HCT116 (cell line): ENCODE results near the gene KIF5C. TPM values are rescaled to one million over a fixed set of nuclear protein-coding genes. Genes with fewer than 3 reads are reported as not detected.

Source experiments
- ATAC-seq: fragments of 200-7000 bp; cut with Tn5 transposase; 2 replicates; pipeline ENCODE4 v1.9.1; 2020; ENCODE audit warnings: mild to moderate bottlenecking, moderate library complexity
- BruUV-seq: library from RNA; stranded (reverse); fragments of 400-500 nt; replicated peaks from 2 replicates; lab custom pipeline; 2021; lab: Mats Ljungman, UMichigan
- CTCF ChIA-PET: fragments of 300-600 bp; sonication (Branson Sonifier 250); formaldehyde crosslinking; loops from one replicate; lab custom pipeline; 2021; ENCODE audit warnings: antibody characterized with exemption; lab: Charles Lee
- POLR2A ChIA-PET: fragments of 300-600, 350-600 bp; sonication (Branson Sonifier 250); formaldehyde crosslinking; loops from one replicate; lab custom pipeline; 2021; ENCODE audit warnings: antibody characterized with exemption; lab: Charles Lee
- RAD21 ChIA-PET, 2 experiments: fragments of 300-600 bp; sonication (Branson Sonifier 250); formaldehyde crosslinking; loops; one replicate each; lab custom pipeline; 2023; ENCODE audit warnings: low total read pairs in 2 of 2; ENCODE audit not compliant: uncharacterized antibody in 2 of 2, unreplicated experiment in 2 of 2, low non-redundant PET in 1 of 2; lab: Charles Lee
- DNase-seq: peaks from one replicate; pipeline ENCODE4 v3.0.0-alpha.2; 2010; ENCODE audit warnings: low read depth, low spot score
- H2AFZ ChIP-seq: fragments of 200-600 bp; shearing (Covaris generic), sonication (generic); 2 replicates; pipeline ENCODE4 v1.6.1; 2017; ENCODE audit warnings: low read depth, mixed run types, mixed read lengths, antibody characterized with exemption, low read length; ENCODE audit not compliant: poor library complexity, severe bottlenecking
- H3K27ac ChIP-seq: 2 replicates; pipeline ENCODE4 v1.5.1; 2012; ENCODE audit warnings: low read depth, low read length
- H3K27me3 ChIP-seq: fragments of 200-600 bp; sonication (generic); 2 replicates; pipeline ENCODE4 v1.6.1; 2016; ENCODE audit warnings: mixed run types, low read length, mixed read lengths; ENCODE audit not compliant: insufficient read depth
- H3K36me3 ChIP-seq, 2 experiments: fragments of 200-500 bp in 1 of 2; fragments of 200-600 bp in 1 of 2; sonication (Bioruptor generic) in 1 of 2; sonication (generic) in 1 of 2; 2 replicates each; pipeline versions ENCODE4 v1.5.1 to v1.6.1; 2014 to 2016; ENCODE audit warnings: low read length in 2 of 2, inconsistent platforms in 1 of 2, mixed read lengths in 1 of 2, mixed run types in 1 of 2; ENCODE audit not compliant: insufficient read depth in 2 of 2, control insufficient read depth in 1 of 2
- H3K4me1 ChIP-seq, 2 experiments: fragments of 200-600 bp in 1 of 2; sonication (generic) in 1 of 2; 2 replicates each; pipeline versions ENCODE4 v1.5.1 to v1.6.1; 2012 to 2017; ENCODE audit warnings: low read length in 2 of 2, inconsistent platforms in 1 of 2, mild to moderate bottlenecking in 1 of 2, mixed read lengths in 1 of 2, mixed run types in 1 of 2, moderate library complexity in 1 of 2; ENCODE audit not compliant: insufficient read depth in 2 of 2, control insufficient read depth in 1 of 2
- H3K4me2 ChIP-seq: fragments of 200-600 bp; sonication (generic); 2 replicates; pipeline ENCODE4 v1.6.1; 2017; ENCODE audit warnings: mixed run types, low read length, mixed read lengths
- H3K4me3 ChIP-seq, 2 experiments: fragments of 200-600 bp in 1 of 2; sonication (generic) in 1 of 2; replicated peaks in 1 of 2; 2 replicates each; pipeline ENCODE4 v1.5.1; 2011 to 2016; ENCODE audit warnings: low read length in 2 of 2, control low read depth in 1 of 2, low read depth in 1 of 2, mild to moderate bottlenecking in 1 of 2, mixed read lengths in 1 of 2, mixed run types in 1 of 2
- H3K79me2 ChIP-seq: fragments of 200-600 bp; sonication (generic); 2 replicates; pipeline ENCODE4 v1.6.1; 2017; ENCODE audit warnings: mild to moderate bottlenecking, mixed run types, low read length, moderate library complexity, mixed read lengths; ENCODE audit not compliant: insufficient read depth
- H3K9ac ChIP-seq: fragments of 200-600 bp; sonication (generic); 2 replicates; pipeline ENCODE4 v1.6.1; 2016; ENCODE audit warnings: low read length, mixed read lengths
- H3K9me2 ChIP-seq: fragments of 200-600 bp; sonication (generic), shearing (Covaris generic); 2 replicates; pipeline ENCODE4 v1.6.1; 2017; ENCODE audit warnings: mixed run types, mild to moderate bottlenecking, moderate library complexity; ENCODE audit not compliant: insufficient read depth
- H3K9me3 ChIP-seq, 2 experiments: fragments of 200-500 bp in 1 of 2; fragments of 200-600 bp in 1 of 2; sonication (Bioruptor generic) in 1 of 2; sonication (generic) in 1 of 2; 2 replicates each; pipeline ENCODE4 v1.6.1; 2014 to 2017; ENCODE audit warnings: low read length in 2 of 2, mixed read lengths in 2 of 2, inconsistent platforms in 1 of 2, low read depth in 1 of 2, mild to moderate bottlenecking in 1 of 2, mixed run types in 1 of 2, moderate library complexity in 1 of 2; ENCODE audit not compliant: control insufficient read depth in 1 of 2, insufficient read depth in 1 of 2
- H4K20me1 ChIP-seq: fragments of 200-600 bp; sonication (generic), shearing (Covaris generic); 2 replicates; pipeline ENCODE4 v1.6.1; 2017; ENCODE audit warnings: mixed run types, mild to moderate bottlenecking, moderate library complexity; ENCODE audit not compliant: insufficient read depth
- CEBPB ChIP-seq: IDR thresholded peaks from 2 replicates; pipeline ENCODE4 v1.6.1; 2012; ENCODE audit warnings: low read depth
- EGR1 ChIP-seq: IDR thresholded peaks from 2 replicates; pipeline ENCODE4 v1.6.1; 2012; ENCODE audit warnings: low read depth
- JUND ChIP-seq: IDR thresholded peaks from 2 replicates; pipeline ENCODE4 v1.6.1; 2012
- SIN3A ChIP-seq: IDR thresholded peaks from 2 replicates; pipeline ENCODE4 v1.6.1; 2012; ENCODE audit warnings: low read depth
- SP1 ChIP-seq: IDR thresholded peaks from 2 replicates; pipeline ENCODE4 v1.6.1; 2012; ENCODE audit warnings: low read depth
- SRF ChIP-seq: IDR thresholded peaks from 2 replicates; pipeline ENCODE4 v1.6.1; 2012; ENCODE audit warnings: low read depth
- ZNF274 ChIP-seq: fragments of 200-500 bp; sonication (Bioruptor generic); IDR thresholded peaks from 2 replicates; pipeline ENCODE4 v1.6.1; 2014; ENCODE audit warnings: mild to moderate bottlenecking, low read depth, low read length, inconsistent platforms
- intact Hi-C: fragments of 100-400 bp; cut with micrococcal nuclease; formaldehyde crosslinking; loops from 2 replicates; pipeline ENCODE4 v1.10.0; 2022
- total RNA-seq: library from RNA; stranded (reverse); gene quantifications from one replicate; pipeline ENCODE4 v1.2.1, GENCODE V29; 2021; ENCODE audit not compliant: unreplicated experiment
- TF ChIP-seq, protein P1 (sequence below): IDR thresholded peaks from 2 replicates; pipeline ENCODE4 v1.6.1; 2012
- TF ChIP-seq, protein P2 (sequence below): IDR thresholded peaks from 2 replicates; pipeline ENCODE4 v1.6.1; 2012

Gene KIF5C
- total RNA-seq, 1 experiment from 2014 or later = 6.5 TPM

- Histone ChIP-seq H3K9me3 (no peaks in the 10 kb centered on the region), H3K27ac (no peak overlapping the region), H3K9ac (no peak overlapping the region), H3K27me3 (no peaks in the 10 kb centered on the region), H3K4me2 (no peak overlapping the region), H3K4me3 (no peak overlapping the region), H3K36me3 (no peaks in the 10 kb centered on the region), H2AFZ (no peak overlapping the region), H4K20me1 (no peaks in the 10 kb centered on the region), H3K4me1 (no peaks in the 10 kb centered on the region; a peak in 1 of 4 replicates), H3K79me2 (no peaks in the 10 kb centered on the region), H3K9me2 (no peaks in the 10 kb centered on the region)
- ChIA-PET POLR2A (no interaction called here), RAD21 (no interaction called here), CTCF (no interaction called here)
- DNase-seq (no peak), ATAC-seq (no peak)
- intact Hi-C loops = no loop called here
- no peak for TF ChIP-seq SIN3A
- TF ChIP-seq ZNF274 = no peak
- TF ChIP-seq SP1 = no peak
- TF ChIP-seq CEBPB = no peak
- TF ChIP-seq, protein P1, sequence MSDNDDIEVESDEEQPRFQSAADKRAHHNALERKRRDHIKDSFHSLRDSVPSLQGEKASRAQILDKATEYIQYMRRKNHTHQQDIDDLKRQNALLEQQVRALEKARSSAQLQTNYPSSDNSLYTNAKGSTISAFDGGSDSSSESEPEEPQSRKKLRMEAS = no peak
- TF ChIP-seq SRF = no peak
- no peak for TF ChIP-seq EGR1
- TF ChIP-seq, protein P2, sequence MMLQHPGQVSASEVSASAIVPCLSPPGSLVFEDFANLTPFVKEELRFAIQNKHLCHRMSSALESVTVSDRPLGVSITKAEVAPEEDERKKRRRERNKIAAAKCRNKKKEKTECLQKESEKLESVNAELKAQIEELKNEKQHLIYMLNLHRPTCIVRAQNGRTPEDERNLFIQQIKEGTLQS = no peak
- BruUV-seq = no TSS peak
Observed at GRCh38 chr2:148902798-148903197, 27.8 kb downstream of the KIF5C start.

GRCh38 chr2:148903294-148903693 lies 28.3 kb downstream of the KIF5C start:
- ChIA-PET CTCF (no interaction called here), RAD21 (no interaction called here), POLR2A (no interaction called here)
- Histone ChIP-seq H4K20me1 (no peaks in the 10 kb centered on the region), H3K36me3 (no peaks in the 10 kb centered on the region), H3K9me2 (no peaks in the 10 kb centered on the region), H3K4me2 (no peak overlapping the region), H3K9ac (no peak overlapping the region), H3K27me3 (no peaks in the 10 kb centered on the region), H3K4me3 (no peak overlapping the region), H2AFZ (no peak overlapping the region), H3K27ac (no peak overlapping the region), H3K4me1 (no peaks in the 10 kb centered on the region; a peak in 1 of 4 replicates), H3K79me2 (no peaks in the 10 kb centered on the region), H3K9me3 (no peaks in the 10 kb centered on the region)
- no peak for ATAC-seq
- no peak for TF ChIP-seq JUND
- BruUV-seq = no TSS peak
- intact Hi-C loops = no loop called here
- DNase-seq = no peak
